ENCODE measurements around the gene PIGC. TPM values are rescaled to one million over a fixed set of nuclear protein-coding genes. Genes with fewer than 3 reads are reported as not detected.
A peak's percentile ranks its signal among the peaks of the same experiment; 100 is the strongest.

Gene PIGC
- polyA plus RNA-seq = 10 to 100 TPM; 15.1 to 15.6 TPM

DNA sequence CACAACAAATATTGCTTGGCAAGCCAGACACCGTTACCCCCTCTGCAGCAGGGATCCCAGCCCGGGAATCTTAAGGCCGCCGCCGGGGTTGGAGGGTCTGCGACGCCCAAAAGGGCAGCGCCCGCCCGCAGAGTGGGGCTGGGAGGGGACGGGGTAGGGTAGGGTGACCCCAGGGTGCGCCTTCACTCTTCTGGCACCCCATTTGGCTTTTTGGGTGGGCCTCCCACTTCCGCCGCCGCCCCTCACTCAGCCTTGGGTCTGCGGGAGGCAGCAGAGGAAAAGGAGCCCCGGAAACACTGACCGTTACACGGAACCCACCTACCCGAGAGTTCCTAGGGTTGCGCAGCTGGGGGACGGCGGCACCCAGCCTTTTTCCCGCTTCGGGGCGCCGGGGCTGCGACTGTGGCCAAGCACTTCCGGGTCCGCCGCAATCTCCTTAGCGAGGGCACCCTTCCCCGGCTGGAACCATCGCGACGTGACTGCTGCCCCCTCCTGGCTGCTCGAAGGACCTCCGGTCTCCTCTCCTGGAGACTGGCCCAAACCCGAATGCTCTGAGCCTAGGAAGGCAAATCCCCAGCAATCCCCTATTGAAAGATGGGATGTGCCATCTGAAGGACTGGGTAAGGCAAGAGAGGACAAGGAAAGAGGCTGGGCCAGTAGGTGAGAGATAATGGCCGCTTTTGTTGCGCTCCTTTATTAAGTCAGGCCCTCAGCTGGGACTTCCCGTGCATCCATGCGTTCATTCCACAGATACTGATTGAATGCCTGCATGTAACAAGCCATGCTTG lies at the start of gene PIGC:
Gene PIGC, minus strand, starts transcription at position 404 of the 788 bp plus-strand sequence. CDS start 1,447 bp downstream, outside the sequence.
- Histone ChIP-seq H3K27me3 (ENCODE audit: control insufficient read depth in 1 of 2, insufficient read depth in 2 of 2, low read length in 2 of 2) (no peaks in the 10 kb centered on the region), H3K36me3 (ENCODE audit: control insufficient read depth in 2 of 2, insufficient read depth in 2 of 2, low read length in 1 of 2) (peaks cover 0 to 5% of the 10 kb centered on the region in 2 donors), H3K27ac (ENCODE audit: low read depth in 2 of 2, low read length in 1 of 2) (peak within 1 kb of the TSS; percentile 65 to 76), H3K4me3 (ENCODE audit: low read depth in 1 of 2, low read length in 2 of 2) (peak within 1 kb of the TSS; percentile 96 to 97), H3K4me1 (ENCODE audit: control insufficient read depth in 2 of 2, insufficient read depth in 2 of 2, low read length in 1 of 2) (peaks cover 0 to 9% of the 10 kb centered on the region in 2 donors), H3K9me3 (ENCODE audit: control insufficient read depth in 2 of 2, insufficient read depth in 1 of 2, low read depth in 1 of 2, low read length in 1 of 2) (no peaks in the 10 kb centered on the region)
- WGBS, 2 donors = 5 to 7% methylated on average over 43 of the region's 43 CpGs

DNA sequence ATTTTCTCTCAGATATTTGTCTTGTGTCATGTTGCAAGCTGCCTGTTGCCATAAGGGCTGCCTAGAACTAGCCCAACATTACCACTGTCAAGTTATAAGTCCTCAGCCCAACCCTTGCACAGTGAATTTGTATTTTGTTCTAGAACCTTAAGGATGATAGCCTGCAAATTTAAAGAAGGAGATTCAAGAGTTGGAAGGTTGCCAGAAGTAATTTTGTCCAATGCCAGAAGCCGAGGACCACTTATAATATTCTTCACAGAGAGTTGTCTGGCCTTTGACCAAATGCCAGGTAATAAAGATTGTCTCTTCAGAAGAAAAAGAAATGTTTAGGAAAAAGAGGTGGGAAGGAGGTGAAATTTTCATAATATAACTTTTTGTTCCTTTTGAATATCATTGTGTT lies 48.6 kb upstream of the PIGC start:
- H3K27me3 ChIP-seq (ENCODE audit: control insufficient read depth in 1 of 2, insufficient read depth in 2 of 2, low read length in 2 of 2) = no peaks in the 10 kb centered on the region
- H3K4me1 ChIP-seq (ENCODE audit: control insufficient read depth in 2 of 2, insufficient read depth in 2 of 2, low read length in 1 of 2) = peaks cover 0 to 1% of the 10 kb centered on the region in 2 donors
- H3K36me3 ChIP-seq (ENCODE audit: control insufficient read depth in 2 of 2, insufficient read depth in 2 of 2, low read length in 1 of 2) = no peaks in the 10 kb centered on the region
- H3K4me3 ChIP-seq (ENCODE audit: low read depth in 1 of 2, low read length in 2 of 2) = no peak overlapping the region
- 79 to 83% methylated on average over 1 of the region's 1 CpG for WGBS, 2 donors
- no peaks in the 10 kb centered on the region for H3K9me3 ChIP-seq (ENCODE audit: control insufficient read depth in 2 of 2, insufficient read depth in 1 of 2, low read depth in 1 of 2, low read length in 1 of 2)
- no peak overlapping the region for H3K27ac ChIP-seq (ENCODE audit: low read depth in 2 of 2, low read length in 1 of 2)

- Histone ChIP-seq H3K4me3 (ENCODE audit: low read depth in 1 of 2, low read length in 2 of 2) (no peak overlapping the region), H3K27me3 (ENCODE audit: control insufficient read depth in 1 of 2, insufficient read depth in 2 of 2, low read length in 2 of 2) (no peaks in the 10 kb centered on the region), H3K36me3 (ENCODE audit: control insufficient read depth in 2 of 2, insufficient read depth in 2 of 2, low read length in 1 of 2) (no peaks in the 10 kb centered on the region), H3K27ac (ENCODE audit: low read depth in 2 of 2, low read length in 1 of 2) (no peak overlapping the region), H3K4me1 (ENCODE audit: control insufficient read depth in 2 of 2, insufficient read depth in 2 of 2, low read length in 1 of 2) (no peaks in the 10 kb centered on the region), H3K9me3 (ENCODE audit: control insufficient read depth in 2 of 2, insufficient read depth in 1 of 2, low read depth in 1 of 2, low read length in 1 of 2) (no peaks in the 10 kb centered on the region)
- WGBS, 2 donors = 77 to 87% methylated on average over 3 of the region's 3 CpGs
Measured at GRCh38 chr1:172489847-172490246, 46.0 kb upstream of the PIGC start.

- Histone ChIP-seq H3K27me3 (ENCODE audit: control insufficient read depth in 1 of 2, insufficient read depth in 2 of 2, low read length in 2 of 2) (no peaks in the 10 kb centered on the region), H3K9me3 (ENCODE audit: control insufficient read depth in 2 of 2, insufficient read depth in 1 of 2, low read depth in 1 of 2, low read length in 1 of 2) (no peaks in the 10 kb centered on the region), H3K4me1 (ENCODE audit: control insufficient read depth in 2 of 2, insufficient read depth in 2 of 2, low read length in 1 of 2) (no peaks in the 10 kb centered on the region), H3K36me3 (ENCODE audit: control insufficient read depth in 2 of 2, insufficient read depth in 2 of 2, low read length in 1 of 2) (no peaks in the 10 kb centered on the region), H3K4me3 (ENCODE audit: low read depth in 1 of 2, low read length in 2 of 2) (no peak overlapping the region), H3K27ac (ENCODE audit: low read depth in 2 of 2, low read length in 1 of 2) (no peak overlapping the region)
- 92% methylated on average over 3 of the region's 3 CpGs for WGBS, 2 donors
Measured at GRCh38 chr1:172488393-172488792, 44.5 kb upstream of the PIGC start.

DNA sequence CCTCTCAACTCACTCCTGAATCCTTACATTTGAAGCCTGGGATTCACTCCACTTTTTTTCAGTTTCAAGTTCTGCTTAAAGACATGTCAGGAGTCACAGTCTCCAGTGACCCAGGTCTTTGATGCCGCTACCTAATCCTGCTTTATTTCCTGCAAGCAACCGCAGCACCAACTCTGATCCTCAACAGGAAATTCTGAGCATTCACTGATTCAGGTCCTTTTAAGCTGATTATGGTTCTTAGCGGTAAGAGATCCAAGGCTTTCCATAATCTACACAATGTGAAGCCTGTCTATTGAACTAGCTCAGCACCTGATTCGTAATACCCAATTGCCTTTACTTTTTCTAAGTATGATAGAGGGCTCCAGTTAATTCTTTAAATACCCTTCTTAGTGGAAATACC lies 43.7 kb upstream of the PIGC start:
- Histone ChIP-seq H3K36me3 (ENCODE audit: control insufficient read depth in 2 of 2, insufficient read depth in 2 of 2, low read length in 1 of 2) (no peaks in the 10 kb centered on the region), H3K4me3 (ENCODE audit: low read depth in 1 of 2, low read length in 2 of 2) (no peak overlapping the region), H3K4me1 (ENCODE audit: control insufficient read depth in 2 of 2, insufficient read depth in 2 of 2, low read length in 1 of 2) (no peaks in the 10 kb centered on the region), H3K27me3 (ENCODE audit: control insufficient read depth in 1 of 2, insufficient read depth in 2 of 2, low read length in 2 of 2) (no peaks in the 10 kb centered on the region), H3K9me3 (ENCODE audit: control insufficient read depth in 2 of 2, insufficient read depth in 1 of 2, low read depth in 1 of 2, low read length in 1 of 2) (no peaks in the 10 kb centered on the region), H3K27ac (ENCODE audit: low read depth in 2 of 2, low read length in 1 of 2) (no peak overlapping the region)
- 67 to 73% methylated on average over 4 of the region's 4 CpGs for WGBS, 2 donors

- Histone ChIP-seq H3K36me3 (ENCODE audit: control insufficient read depth in 2 of 2, insufficient read depth in 2 of 2, low read length in 1 of 2) (no peaks in the 10 kb centered on the region), H3K4me1 (ENCODE audit: control insufficient read depth in 2 of 2, insufficient read depth in 2 of 2, low read length in 1 of 2) (no peaks in the 10 kb centered on the region), H3K27ac (ENCODE audit: low read depth in 2 of 2, low read length in 1 of 2) (no peak overlapping the region), H3K4me3 (ENCODE audit: low read depth in 1 of 2, low read length in 2 of 2) (no peak overlapping the region), H3K9me3 (ENCODE audit: control insufficient read depth in 2 of 2, insufficient read depth in 1 of 2, low read depth in 1 of 2, low read length in 1 of 2) (no peaks in the 10 kb centered on the region), H3K27me3 (ENCODE audit: control insufficient read depth in 1 of 2, insufficient read depth in 2 of 2, low read length in 2 of 2) (no peaks in the 10 kb centered on the region)
- WGBS, 2 donors = 77 to 81% methylated on average over 3 of the region's 3 CpGs
Measured at GRCh38 chr1:172486805-172487454, 43.1 kb upstream of the PIGC start.

- WGBS, 2 donors = 66 to 68% methylated on average over 5 of the region's 5 CpGs
- Histone ChIP-seq H3K4me3 (ENCODE audit: low read depth in 1 of 2, low read length in 2 of 2) (no peak overlapping the region), H3K36me3 (ENCODE audit: control insufficient read depth in 2 of 2, insufficient read depth in 2 of 2, low read length in 1 of 2) (no peaks in the 10 kb centered on the region), H3K9me3 (ENCODE audit: control insufficient read depth in 2 of 2, insufficient read depth in 1 of 2, low read depth in 1 of 2, low read length in 1 of 2) (no peaks in the 10 kb centered on the region), H3K27ac (ENCODE audit: low read depth in 2 of 2, low read length in 1 of 2) (no peak overlapping the region), H3K27me3 (ENCODE audit: control insufficient read depth in 1 of 2, insufficient read depth in 2 of 2, low read length in 2 of 2) (no peaks in the 10 kb centered on the region), H3K4me1 (ENCODE audit: control insufficient read depth in 2 of 2, insufficient read depth in 2 of 2, low read length in 1 of 2) (no peaks in the 10 kb centered on the region)
Measured at GRCh38 chr1:172485626-172486025, 41.8 kb upstream of the PIGC start.

GRCh38 chr1:172484252-172484651 lies 40.4 kb upstream of the PIGC start:
- Histone ChIP-seq H3K36me3 (ENCODE audit: control insufficient read depth in 2 of 2, insufficient read depth in 2 of 2, low read length in 1 of 2) (no peaks in the 10 kb centered on the region), H3K4me3 (ENCODE audit: low read depth in 1 of 2, low read length in 2 of 2) (no peak overlapping the region), H3K4me1 (ENCODE audit: control insufficient read depth in 2 of 2, insufficient read depth in 2 of 2, low read length in 1 of 2) (no peaks in the 10 kb centered on the region), H3K27ac (ENCODE audit: low read depth in 2 of 2, low read length in 1 of 2) (no peak overlapping the region), H3K9me3 (ENCODE audit: control insufficient read depth in 2 of 2, insufficient read depth in 1 of 2, low read depth in 1 of 2, low read length in 1 of 2) (no peaks in the 10 kb centered on the region), H3K27me3 (ENCODE audit: control insufficient read depth in 1 of 2, insufficient read depth in 2 of 2, low read length in 2 of 2) (no peaks in the 10 kb centered on the region)

GRCh38 chr1:172483448-172483847 lies 39.6 kb upstream of the PIGC start:
- Histone ChIP-seq H3K9me3 (ENCODE audit: control insufficient read depth in 2 of 2, insufficient read depth in 1 of 2, low read depth in 1 of 2, low read length in 1 of 2) (no peaks in the 10 kb centered on the region), H3K27ac (ENCODE audit: low read depth in 2 of 2, low read length in 1 of 2) (peak overlapping the region in 1 of 2 donors; percentile 30), H3K4me1 (ENCODE audit: control insufficient read depth in 2 of 2, insufficient read depth in 2 of 2, low read length in 1 of 2) (no peaks in the 10 kb centered on the region), H3K27me3 (ENCODE audit: control insufficient read depth in 1 of 2, insufficient read depth in 2 of 2, low read length in 2 of 2) (no peaks in the 10 kb centered on the region), H3K4me3 (ENCODE audit: low read depth in 1 of 2, low read length in 2 of 2) (no peak overlapping the region), H3K36me3 (ENCODE audit: control insufficient read depth in 2 of 2, insufficient read depth in 2 of 2, low read length in 1 of 2) (no peaks in the 10 kb centered on the region)

- Histone ChIP-seq H3K4me1 (ENCODE audit: control insufficient read depth in 2 of 2, insufficient read depth in 2 of 2, low read length in 1 of 2) (no peaks in the 10 kb centered on the region), H3K27me3 (ENCODE audit: control insufficient read depth in 1 of 2, insufficient read depth in 2 of 2, low read length in 2 of 2) (no peaks in the 10 kb centered on the region), H3K27ac (ENCODE audit: low read depth in 2 of 2, low read length in 1 of 2) (no peak overlapping the region), H3K36me3 (ENCODE audit: control insufficient read depth in 2 of 2, insufficient read depth in 2 of 2, low read length in 1 of 2) (no peaks in the 10 kb centered on the region), H3K4me3 (ENCODE audit: low read depth in 1 of 2, low read length in 2 of 2) (no peak overlapping the region), H3K9me3 (ENCODE audit: control insufficient read depth in 2 of 2, insufficient read depth in 1 of 2, low read depth in 1 of 2, low read length in 1 of 2) (no peaks in the 10 kb centered on the region)
- WGBS, 2 donors = 0 to 4% methylated on average over 1 of the region's 1 CpG
Measured at GRCh38 chr1:172482044-172482443, 38.2 kb upstream of the PIGC start.

Measured in esophagus (tissue), 2 donors.